ENCODE measurements around the gene TMEM59L.

The TMEM59L gene

GRCh38 chr19:18654469-18654868 is 41.8 kb downstream of the TMEM59L start (continued):
- TF ChIP-seq ZNF280D (tag by site-specific recombination; IDR thresholded peaks at IDR 0.05) = no peak
- no peak for TF ChIP-seq KLF16 (tag by site-specific recombination; IDR thresholded peaks at IDR 0.05)
- TF ChIP-seq AEBP2 (tag by site-specific recombination; IDR thresholded peaks at IDR 0.05; ENCODE audit: borderline replicate concordance) = no peak
- TF ChIP-seq ZNF600 (tag by site-specific recombination; IDR thresholded peaks at IDR 0.05) = no peak
- TF ChIP-seq ZSCAN5A (tag by site-specific recombination; IDR thresholded peaks at IDR 0.05) = no peak
- TF ChIP-seq ZEB2 (tag by site-specific recombination; IDR thresholded peaks at IDR 0.05) = peak; percentile 47; the same call in 1 of the 2 replicates
- no peak for TF ChIP-seq ZBTB21 (tag by site-specific recombination; IDR thresholded peaks at IDR 0.05)
- no peak for TF ChIP-seq ZNF501 (tag by site-specific recombination; IDR thresholded peaks at IDR 0.05)
- no peak for TF ChIP-seq ZNF664 (tag by site-specific recombination; IDR thresholded peaks at IDR 0.05)
- no peak for TF ChIP-seq ZNF843 (tag by site-specific recombination; IDR thresholded peaks at IDR 0.05)
- no peak for TF ChIP-seq ZNF362 (tag by site-specific recombination; IDR thresholded peaks at IDR 0.05)
- no peak for TF ChIP-seq ZNF239 (tag by site-specific recombination; IDR thresholded peaks at IDR 0.05)
- TF ChIP-seq ZNF692 (tag by site-specific recombination; IDR thresholded peaks at IDR 0.05) = no peak
- TF ChIP-seq ATF2 (tag by site-specific recombination; IDR thresholded peaks at IDR 0.05; ENCODE audit: low read depth) = no peak
- 0 out of 2 replicates have a peak, but pooled peaks have one; percentile 19 for TF ChIP-seq SP2 (tag by site-specific recombination; IDR thresholded peaks at IDR 0.05)
- TF ChIP-seq ZFHX2 (tag by site-specific recombination; conservative IDR thresholded peaks at IDR 0.05) = peak; percentile 94
- no peak for TF ChIP-seq ZFP37 (tag by site-specific recombination; IDR thresholded peaks at IDR 0.05)
- no peak for TF ChIP-seq YY1 (tag by site-specific recombination; IDR thresholded peaks at IDR 0.05)
- no peak for TF ChIP-seq ZNF747 (tag by site-specific recombination; IDR thresholded peaks at IDR 0.05)
- no peak for TF ChIP-seq ZIC2 (tag by site-specific recombination; IDR thresholded peaks at IDR 0.05)
- no peak for TF ChIP-seq ZNF138 (tag by site-specific recombination; IDR thresholded peaks at IDR 0.05; ENCODE audit: borderline replicate concordance)
- no peak for TF ChIP-seq GLIS2 (tag by site-specific recombination; IDR thresholded peaks at IDR 0.05)
- TF ChIP-seq ZNF16 (tag by site-specific recombination; IDR thresholded peaks at IDR 0.05; ENCODE audit: low read depth) = no peak
- no peak for TF ChIP-seq ZNF354C (tag by site-specific recombination; IDR thresholded peaks at IDR 0.05; ENCODE audit: borderline replicate concordance, low read depth)
- no peak for TF ChIP-seq ZNF280C (tag by site-specific recombination; IDR thresholded peaks at IDR 0.05)
- no peak for TF ChIP-seq SP3 (tag by site-specific recombination; IDR thresholded peaks at IDR 0.05)
- TF ChIP-seq ZNF433 (tag by site-specific recombination; IDR thresholded peaks at IDR 0.05; ENCODE audit: low read depth) = no peak
- no peak for TF ChIP-seq ZNF341 (tag by site-specific recombination; IDR thresholded peaks at IDR 0.05; ENCODE audit: low read depth)
- no peak for TF ChIP-seq ZNF266 (tag by site-specific recombination; IDR thresholded peaks at IDR 0.05; ENCODE audit: low read depth)
- no peak for TF ChIP-seq ZNF335 (tag by site-specific recombination; conservative IDR thresholded peaks at IDR 0.05)
